PC-9 (cell line): ENCODE measurements around the gene CRACDL. TPM values are rescaled to one million over a fixed set of nuclear protein-coding genes. Genes with fewer than 3 reads are reported as not detected.
"Not testable (repeated sequence)": the region's sequence is repeated elsewhere in the genome, so short reads cannot be mapped to it uniquely, and the experiment has no call there.

ENCODE experiments used
- BruUV-seq: library from RNA; stranded (reverse); fragments of 400-500 nt; replicated peaks from 2 replicates; lab custom pipeline; 2021; lab: Mats Ljungman, UMichigan
- CTCF ChIA-PET: fragments of 300-600 bp; sonication (Branson Sonifier 250); formaldehyde crosslinking; loops from one replicate; lab custom pipeline; 2022; ENCODE audit warnings: antibody characterized with exemption; lab: Charles Lee
- POLR2A ChIA-PET: fragments of 300-600 bp; sonication (Branson Sonifier 250); formaldehyde crosslinking; loops from one replicate; lab custom pipeline; 2022; ENCODE audit warnings: antibody characterized with exemption; ENCODE audit not compliant: unreplicated experiment; lab: Charles Lee
- DNase-seq, 2 experiments: peaks; one replicate each; pipeline versions ENCODE4 v3.0.0 to v3.0.0-alpha.2; 2015 to 2022; ENCODE audit warnings: mixed read lengths in 1 of 2
- H2AFZ ChIP-seq: fragments of 200-600 bp; sonication (generic); 2 replicates; pipeline ENCODE4 v1.8.1; 2017; ENCODE audit warnings: antibody characterized with exemption
- H3F3A ChIP-seq: fragments of 200-600 bp; sonication (generic); 2 replicates; pipeline ENCODE4 v1.8.1; 2017; ENCODE audit warnings: antibody characterized with exemption, mild to moderate bottlenecking, low read depth; ENCODE audit not compliant: insufficient read depth
- H3K27ac ChIP-seq: fragments of 200-600 bp; sonication (generic); 2 replicates; pipeline ENCODE4 v1.6.1; 2016; ENCODE audit warnings: mixed run types
- H3K27me3 ChIP-seq: fragments of 200-600 bp; sonication (generic); 2 replicates; pipeline ENCODE4 v1.6.1; 2016; ENCODE audit warnings: low read depth, mixed run types; ENCODE audit not compliant: insufficient read depth
- H3K36me3 ChIP-seq: fragments of 200-600 bp; sonication (generic); 2 replicates; pipeline ENCODE4 v1.6.1; 2016; ENCODE audit warnings: low read depth, mixed run types
- H3K4me1 ChIP-seq: fragments of 200-600 bp; sonication (generic); replicated peaks from 2 replicates; pipeline ENCODE4 v1.6.1; 2016; ENCODE audit warnings: mixed run types; ENCODE audit not compliant: insufficient read depth
- H3K4me2 ChIP-seq: fragments of 200-600 bp; sonication (generic); 2 replicates; pipeline ENCODE4 v1.6.1; 2017; ENCODE audit warnings: mixed run types
- H3K4me3 ChIP-seq: fragments of 200-600 bp; sonication (generic); 2 replicates; pipeline ENCODE4 v1.6.1; 2016; ENCODE audit warnings: mixed run types
- H3K79me2 ChIP-seq: fragments of 200-600 bp; sonication (generic); 2 replicates; pipeline ENCODE4 v1.6.1; 2017; ENCODE audit warnings: low read depth, mixed run types
- H3K9me2 ChIP-seq: fragments of 200-600 bp; sonication (generic); 2 replicates; pipeline ENCODE4 v1.8.1; 2017; ENCODE audit warnings: mild to moderate bottlenecking; ENCODE audit not compliant: insufficient read depth
- H3K9me3 ChIP-seq: fragments of 200-600 bp; sonication (generic); 2 replicates; pipeline ENCODE4 v1.8.1; 2016; ENCODE audit warnings: low read depth; ENCODE audit not compliant: insufficient read depth
- H4K20me1 ChIP-seq: fragments of 200-600 bp; sonication (generic); 2 replicates; pipeline ENCODE4 v1.8.1; 2017; ENCODE audit not compliant: insufficient read depth
- CTCF ChIP-seq: fragments of 200-600 bp; sonication (generic); conservative IDR thresholded peaks from 2 replicates; pipeline ENCODE4 v1.6.1; 2017; ENCODE audit warnings: mixed run types, antibody characterized with exemption, mild to moderate bottlenecking, moderate library complexity
- EZH2 ChIP-seq: fragments of 200-600 bp; sonication (generic); IDR thresholded peaks from 2 replicates; pipeline ENCODE4 v1.8.0; 2017; ENCODE audit warnings: antibody characterized with exemption, low read depth
- intact Hi-C: fragments of 100-400 bp; cut with micrococcal nuclease; formaldehyde crosslinking; loops from one replicate; pipeline ENCODE4 v1.10.0; 2022; ENCODE audit not compliant: unreplicated experiment
- total RNA-seq: library from RNA; stranded (reverse); gene quantifications from 2 replicates; pipeline ENCODE4 v1.2.3, GENCODE V29; 2021

CRACDL gene
- total RNA-seq, 1 experiment from 2014 or later = 33.7 TPM

DNA sequence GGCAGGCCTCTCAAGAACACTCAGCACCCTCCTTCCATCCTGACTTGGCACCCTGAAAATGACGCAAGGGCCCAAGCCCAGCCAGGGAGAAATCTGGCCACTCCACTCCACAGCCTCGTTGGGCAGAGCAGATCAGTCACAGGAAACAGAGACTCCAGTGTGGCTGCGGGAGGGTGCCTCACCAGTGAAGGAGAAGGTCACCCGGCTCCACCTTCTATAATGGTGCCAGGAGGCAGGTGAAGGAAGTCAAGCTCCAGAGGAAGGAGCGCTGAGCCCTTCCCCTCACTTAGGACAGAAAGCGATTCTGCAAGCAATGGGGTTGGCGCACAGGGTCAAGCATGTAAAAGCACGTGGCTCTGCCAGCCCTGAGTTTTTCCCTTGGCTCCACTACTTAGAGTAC lies 35.3 kb downstream of the CRACDL start:
- H3K27me3 ChIP-seq = no peaks in the 10 kb centered on the region
- no peak for DNase-seq
- no peaks in the 10 kb centered on the region for H3F3A ChIP-seq
- H2AFZ ChIP-seq = no peak overlapping the region
- no peaks in the 10 kb centered on the region for H3K4me1 ChIP-seq
- BruUV-seq = no TSS peak
- ChIA-PET CTCF (no interaction called here), POLR2A (no interaction called here)
- H3K9me3 ChIP-seq = no peaks in the 10 kb centered on the region
- H3K27ac ChIP-seq = no peak overlapping the region
- no peaks in the 10 kb centered on the region for H3K9me2 ChIP-seq
- H3K79me2 ChIP-seq = no peaks in the 10 kb centered on the region
- H3K4me2 ChIP-seq = no peak overlapping the region
- H3K4me3 ChIP-seq = no peak overlapping the region
- TF ChIP-seq CTCF = no peak
- TF ChIP-seq EZH2 = no peak
- no peaks in the 10 kb centered on the region for H4K20me1 ChIP-seq
- no peaks in the 10 kb centered on the region for H3K36me3 ChIP-seq
- intact Hi-C loops = no loop called here

DNA sequence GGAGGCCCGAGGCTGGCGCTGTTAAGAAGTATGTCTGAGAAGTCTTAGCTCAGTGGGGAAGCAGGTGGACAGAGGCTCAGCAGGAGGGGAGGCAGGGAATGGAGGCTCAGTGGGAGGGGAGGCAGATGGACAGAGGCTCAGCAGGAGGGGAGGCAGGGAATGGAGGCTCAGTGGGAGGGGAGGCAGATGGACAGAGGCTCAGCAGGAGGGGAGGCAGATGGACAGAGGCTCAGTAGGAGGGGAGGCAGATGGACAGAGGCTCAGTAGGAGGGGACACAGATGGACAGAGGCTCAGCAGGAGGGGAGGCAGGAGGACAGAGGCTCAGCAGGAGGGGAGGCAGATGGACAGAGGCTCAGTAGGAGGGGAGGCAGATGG lies 36.3 kb downstream of the CRACDL start:
- H3K4me1 ChIP-seq, H3K36me3 ChIP-seq, intact Hi-C loops, POLR2A ChIA-PET, DNase-seq, H3K9me3 ChIP-seq, H3K79me2 ChIP-seq, CTCF ChIA-PET, H3K4me2 ChIP-seq, H3F3A ChIP-seq, H3K27ac ChIP-seq, H3K4me3 ChIP-seq, H3K9me2 ChIP-seq, BruUV-seq, H4K20me1 ChIP-seq, H3K27me3 ChIP-seq, H2AFZ ChIP-seq: not testable (repeated sequence)

GRCh38 chr2:98899041-98899702 lies 36.9 kb downstream of the CRACDL start:
- TF ChIP-seq CTCF (no peak), EZH2 (no peak)

DNA sequence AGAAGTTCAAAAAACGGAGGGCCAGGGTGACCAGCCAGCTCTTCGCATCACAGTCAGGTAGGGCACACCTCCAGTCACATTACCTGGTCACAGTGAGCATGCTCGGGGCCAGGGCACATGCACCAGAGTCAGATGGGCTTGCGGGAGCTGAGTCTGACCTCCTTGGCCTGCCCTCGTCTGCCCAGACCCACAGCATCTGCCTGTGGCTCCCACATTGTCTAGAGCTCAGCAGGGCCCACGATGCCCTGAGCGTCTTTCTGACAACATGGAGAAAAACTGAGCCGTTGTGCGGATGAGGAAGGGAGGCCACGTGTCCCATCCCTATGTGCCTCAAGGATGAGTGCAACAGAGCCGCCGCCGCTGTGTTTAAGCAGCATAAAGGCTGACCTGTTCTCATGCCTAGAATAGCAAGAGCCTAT lies 37.6 kb downstream of the CRACDL start:
- Histone ChIP-seq H3K4me3 (no peak overlapping the region), H2AFZ (no peak overlapping the region), H3F3A (no peaks in the 10 kb centered on the region), H3K9me3 (no peaks in the 10 kb centered on the region), H3K27me3 (no peaks in the 10 kb centered on the region), H3K27ac (no peak overlapping the region), H4K20me1 (no peaks in the 10 kb centered on the region), H3K4me1 (no peaks in the 10 kb centered on the region), H3K4me2 (no peak overlapping the region), H3K79me2 (no peaks in the 10 kb centered on the region), H3K36me3 (no peaks in the 10 kb centered on the region), H3K9me2 (no peaks in the 10 kb centered on the region)
- intact Hi-C loops = no loop called here
- no TSS peak for BruUV-seq
- ChIA-PET POLR2A (no interaction called here), CTCF (no interaction called here)
- DNase-seq = no peak
- no peak for TF ChIP-seq CTCF
- no peak for TF ChIP-seq EZH2

More at GRCh38 chr2:98899041-98899702, 36.9 kb downstream of the CRACDL start:
- ChIA-PET POLR2A (no interaction called here), CTCF (no interaction called here)
- DNase-seq = no peak
- Histone ChIP-seq H3K27ac (no peak overlapping the region), H3K79me2 (no peaks in the 10 kb centered on the region), H3K27me3 (no peaks in the 10 kb centered on the region), H3K36me3 (no peaks in the 10 kb centered on the region), H2AFZ (no peak overlapping the region), H3K9me2 (no peaks in the 10 kb centered on the region), H3F3A (no peaks in the 10 kb centered on the region), H3K4me1 (no peaks in the 10 kb centered on the region), H3K9me3 (no peaks in the 10 kb centered on the region), H4K20me1 (no peaks in the 10 kb centered on the region), H3K4me3 (no peak overlapping the region), H3K4me2 (no peak overlapping the region)
- no TSS peak for BruUV-seq
- intact Hi-C loops = no loop called here
